NCI-H748 (cell line): ENCODE data around the gene BCL2L15.

Experiments used
- DNase-seq: peaks from one replicate; lab custom pipeline; 2025; ENCODE audit not compliant: unreplicated experiment; lab: John Stamatoyannopoulos, UW

Gene BCL2L15

DNA sequence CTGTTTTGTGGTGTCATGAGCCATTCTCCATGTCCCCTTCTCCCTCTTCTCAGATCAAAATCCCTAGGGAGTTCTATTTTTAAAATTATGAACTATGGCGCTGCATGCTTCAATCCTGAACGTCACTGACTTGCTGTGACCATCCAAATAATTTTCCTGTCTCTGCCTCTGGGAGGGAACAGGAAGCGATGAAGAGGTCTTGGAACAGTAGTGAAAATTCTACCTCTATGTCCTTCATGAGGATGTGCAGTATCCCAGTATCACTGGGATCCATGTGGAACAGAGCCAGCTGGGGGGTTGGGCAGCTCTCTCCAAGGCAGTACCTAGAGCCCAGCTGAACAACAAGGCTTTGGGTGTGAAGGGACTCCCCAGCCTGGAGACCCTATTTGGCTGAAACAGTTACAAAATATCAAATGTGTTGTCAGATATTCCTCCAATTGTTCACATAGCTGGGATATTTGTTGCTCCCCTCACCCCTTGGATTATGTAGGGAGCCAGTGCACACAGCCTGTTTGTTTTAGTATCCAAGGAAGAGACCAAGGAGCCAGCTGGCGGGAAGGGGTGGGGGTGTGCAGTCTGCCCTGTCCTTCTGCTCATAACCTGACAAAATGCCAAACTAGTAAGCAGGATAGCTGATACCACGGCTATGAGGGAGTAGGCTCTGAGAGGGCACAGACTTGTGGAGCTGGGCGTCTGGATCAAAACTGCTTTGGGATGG, 25.4 kb upstream of the BCL2L15 start:
- no peak for DNase-seq

DNA sequence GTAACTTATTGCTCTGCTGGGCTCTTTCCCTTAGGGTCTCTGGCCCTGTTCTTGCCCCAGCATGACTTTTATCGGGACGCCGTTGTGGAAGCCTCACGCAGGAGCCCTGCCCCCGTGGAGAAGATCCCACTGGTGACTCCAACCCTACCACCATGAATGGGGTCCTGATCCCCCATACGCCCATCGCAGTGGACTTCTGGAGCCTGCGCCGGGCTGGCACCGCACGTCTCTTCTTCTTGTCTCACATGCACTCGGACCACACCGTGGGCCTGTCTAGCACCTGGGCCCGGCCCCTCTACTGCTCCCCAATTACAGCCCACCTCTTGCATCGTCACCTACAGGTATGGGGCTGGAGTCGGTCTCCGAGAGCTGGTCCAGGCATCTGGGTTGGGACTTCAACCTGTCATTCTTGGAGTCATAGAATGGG, 18.1 kb upstream of the BCL2L15 start:
- peak; percentile 71 for DNase-seq

DNA sequence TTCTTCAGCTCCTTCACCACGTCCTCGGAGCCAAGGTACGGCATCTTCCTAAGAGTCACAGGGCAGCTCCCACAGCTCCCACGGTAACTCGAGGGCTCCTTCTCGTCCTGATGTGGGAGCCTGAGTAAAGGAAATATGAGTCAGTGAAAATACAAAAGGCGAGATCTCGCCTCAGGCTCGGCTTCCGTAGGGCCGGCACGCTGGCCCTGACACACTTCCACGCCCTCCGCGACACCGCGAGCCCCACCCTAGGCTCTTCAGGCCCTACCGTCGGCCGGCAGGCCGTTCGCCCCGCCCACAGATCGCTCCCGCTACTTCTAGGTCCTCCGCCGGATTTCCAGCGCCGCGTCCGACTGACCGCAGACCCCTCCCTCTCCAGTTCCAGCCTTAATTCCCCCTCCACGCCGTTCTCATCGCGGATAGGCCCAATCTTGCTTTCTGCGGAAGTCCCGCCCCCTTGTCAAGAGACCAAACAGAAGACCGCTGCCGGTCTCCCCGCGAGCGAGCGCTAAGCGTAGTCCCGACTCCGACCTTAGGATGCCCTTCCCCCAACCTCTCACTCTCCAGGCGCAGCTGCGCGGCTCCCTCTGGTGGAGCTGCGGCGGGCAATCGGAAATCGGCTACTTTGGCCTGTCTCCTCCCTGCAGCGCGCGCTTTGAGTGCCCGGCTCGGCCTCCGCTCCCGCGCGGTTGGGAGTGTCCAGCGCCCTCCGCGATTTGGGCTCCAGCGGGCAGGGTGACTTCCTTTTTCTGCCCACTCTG, 17.5 kb upstream of the BCL2L15 start, which contains the start of the genes AP4B1 and DCLRE1B:
Gene AP4B1 (minus strand): TSS at position 126 of the 761 bp plus-strand sequence. CDS start 82 bp downstream, at position 44.
Gene DCLRE1B (plus strand): TSS at position 653 of the 761 bp plus-strand sequence. CDS start 261 bp downstream, outside the sequence.
- peak; percentile 100 for DNase-seq

DNA sequence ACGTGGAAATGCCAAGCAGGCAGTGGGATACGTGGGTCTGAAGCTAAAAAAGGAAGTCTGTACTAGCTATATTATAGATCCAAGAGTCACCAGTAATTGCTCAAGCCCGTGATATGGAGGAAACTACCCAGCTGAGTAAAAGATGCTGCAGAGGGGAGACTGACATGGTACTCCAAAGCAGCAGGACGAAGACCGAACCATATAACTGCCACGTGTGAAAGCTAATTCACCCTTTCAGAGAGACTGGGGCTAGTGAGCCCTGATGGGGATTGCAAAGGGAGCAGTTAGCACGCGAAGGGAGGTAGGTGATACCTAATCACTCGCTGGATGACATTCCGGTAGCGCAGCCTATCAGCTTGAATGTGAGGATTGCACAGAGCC, 16.9 kb upstream of the BCL2L15 start:
- DNase-seq, result peak; percentile 83

DNA sequence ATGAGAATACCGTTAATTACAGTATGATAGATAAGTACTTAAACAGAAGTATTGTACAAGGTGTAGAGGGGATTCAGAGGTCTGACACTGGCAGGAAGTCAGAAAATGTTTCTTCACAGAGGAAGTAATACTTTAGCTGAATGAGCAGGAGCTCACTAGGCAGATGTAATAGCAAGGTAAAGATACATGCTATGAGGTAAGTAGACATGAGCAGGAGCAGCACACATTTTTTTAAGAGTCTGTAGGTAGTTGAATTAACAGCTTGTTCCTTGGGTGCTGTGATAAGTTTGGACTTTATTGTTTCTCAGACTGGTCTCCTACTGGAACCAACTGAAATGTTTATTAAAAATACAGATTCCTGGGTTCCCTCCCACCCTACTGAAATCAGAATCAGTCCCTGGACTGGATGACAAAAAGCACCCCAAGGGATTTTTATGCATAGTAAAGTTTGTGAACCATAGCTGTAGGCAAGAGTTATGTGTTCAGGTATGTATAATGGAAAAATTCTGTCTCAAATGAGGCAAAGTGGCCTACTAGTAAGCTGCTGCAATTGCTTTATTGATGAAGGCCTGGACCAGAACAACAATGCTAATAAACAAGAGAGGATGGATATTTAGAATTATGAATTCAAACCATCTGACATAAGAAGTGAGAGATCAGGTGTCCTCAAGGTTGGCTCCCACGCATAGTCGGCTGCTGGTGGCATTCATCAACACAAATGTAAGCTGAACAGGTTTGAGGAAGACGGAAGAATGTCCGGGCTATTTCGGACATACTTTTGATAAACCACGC, 16.3 kb upstream of the BCL2L15 start:
- no peak for DNase-seq

DNA sequence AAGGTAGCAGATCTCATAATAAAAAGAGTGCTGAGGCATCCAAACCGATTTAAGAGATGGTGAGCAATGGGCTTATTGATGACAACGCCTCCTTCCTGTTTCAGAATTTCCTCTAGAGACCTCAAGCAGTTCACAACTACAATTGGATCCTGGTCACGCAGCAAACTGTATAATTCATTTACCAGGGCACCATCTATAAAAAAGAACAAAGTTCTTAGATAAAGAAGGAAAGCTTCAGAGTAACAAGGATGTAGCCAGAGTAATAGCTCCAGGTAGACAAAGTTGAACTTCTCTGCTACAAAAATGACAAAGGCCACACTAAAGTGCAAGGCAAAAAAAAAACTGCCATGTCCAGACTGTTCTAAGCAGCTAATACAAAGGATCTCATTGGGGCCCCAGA, 13.8 kb upstream of the BCL2L15 start:
- DNase-seq, result no peak

DNA sequence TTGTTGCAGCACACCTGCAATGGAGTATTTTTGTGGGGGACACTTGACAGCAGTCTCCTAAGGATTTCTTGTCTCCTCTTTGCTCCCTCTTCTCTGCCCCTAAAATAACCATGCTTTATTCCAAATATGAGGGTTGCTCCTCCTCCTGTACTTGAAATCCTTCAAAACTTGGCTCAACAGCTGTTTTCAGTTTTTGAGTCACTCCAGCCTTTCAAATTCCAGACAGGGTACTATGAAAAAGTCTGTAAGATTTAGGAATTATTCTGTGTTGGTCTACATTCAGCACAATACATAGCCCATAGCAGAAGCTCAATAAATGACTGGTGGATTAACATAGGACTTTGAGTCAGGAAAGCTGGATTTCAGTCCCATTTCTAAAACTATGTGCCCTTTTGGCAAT, 11.7 kb upstream of the BCL2L15 start:
- DNase-seq, result no peak

DNA sequence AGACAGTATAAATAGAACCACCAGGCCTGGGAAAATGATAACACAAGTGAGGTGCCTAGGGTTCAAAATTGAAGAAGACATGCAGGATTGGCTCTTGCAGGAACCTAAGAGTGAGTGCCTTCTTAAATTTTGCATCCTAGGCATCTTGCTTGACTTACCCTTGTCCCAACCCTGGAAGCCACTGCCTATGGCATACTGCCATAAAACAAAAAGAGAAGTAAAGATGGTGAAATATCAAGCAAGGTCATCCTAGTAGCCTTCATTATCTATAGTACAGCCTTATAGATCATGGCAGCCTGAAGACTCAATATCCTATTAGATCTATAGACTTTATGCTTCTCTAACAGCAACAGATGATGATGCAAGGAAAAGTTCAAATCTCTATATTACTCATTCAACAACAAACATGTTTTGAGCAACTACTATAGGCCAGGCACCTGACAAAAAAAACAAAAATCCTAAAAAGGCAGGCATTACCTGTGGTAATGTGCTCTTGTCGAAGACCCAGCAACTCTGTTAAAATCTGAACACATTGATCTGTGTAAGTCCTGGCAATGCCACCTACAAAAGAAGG, 10.9 kb upstream of the BCL2L15 start:
- DNase-seq, result no peak

DNA sequence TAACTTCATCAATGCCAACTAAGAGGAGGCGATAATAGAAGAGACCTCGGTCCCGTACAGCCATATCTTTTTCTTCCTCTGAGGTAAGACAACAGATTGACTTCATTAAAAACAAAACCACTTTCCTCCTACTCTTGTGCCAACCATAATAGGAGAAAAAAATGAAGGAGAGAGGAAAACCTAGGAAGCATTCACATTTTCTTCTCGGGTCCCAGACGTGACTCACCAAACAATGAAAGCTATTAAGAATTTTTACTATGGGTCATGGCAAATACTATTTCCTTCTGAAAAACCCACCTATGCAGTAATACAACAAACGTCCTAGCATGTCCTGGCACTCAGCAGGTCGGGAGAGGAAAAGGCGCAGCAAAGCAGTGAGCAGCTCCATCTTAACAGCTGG, 8.6 kb upstream of the BCL2L15 start:
- no peak for DNase-seq

DNA sequence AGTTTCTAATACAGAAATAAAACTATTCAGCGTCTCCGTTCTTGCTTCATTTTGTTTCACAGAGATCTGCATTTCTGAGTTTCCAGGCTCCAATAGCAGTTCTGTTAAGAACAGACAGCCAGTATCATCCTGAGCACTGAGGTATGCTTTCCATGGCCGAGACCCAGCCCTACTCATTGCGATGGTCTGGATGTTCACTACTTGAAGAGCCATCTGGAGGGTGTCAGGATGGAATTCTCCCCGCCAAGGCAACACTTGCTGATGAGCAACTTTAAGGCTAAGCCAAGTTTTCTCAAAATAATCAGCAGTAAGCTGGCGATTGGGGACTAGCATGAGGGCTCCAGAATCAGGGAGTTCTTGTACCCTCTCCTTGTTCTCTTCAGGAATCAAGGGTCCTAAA, 7.7 kb upstream of the BCL2L15 start:
- no peak for DNase-seq

DNA sequence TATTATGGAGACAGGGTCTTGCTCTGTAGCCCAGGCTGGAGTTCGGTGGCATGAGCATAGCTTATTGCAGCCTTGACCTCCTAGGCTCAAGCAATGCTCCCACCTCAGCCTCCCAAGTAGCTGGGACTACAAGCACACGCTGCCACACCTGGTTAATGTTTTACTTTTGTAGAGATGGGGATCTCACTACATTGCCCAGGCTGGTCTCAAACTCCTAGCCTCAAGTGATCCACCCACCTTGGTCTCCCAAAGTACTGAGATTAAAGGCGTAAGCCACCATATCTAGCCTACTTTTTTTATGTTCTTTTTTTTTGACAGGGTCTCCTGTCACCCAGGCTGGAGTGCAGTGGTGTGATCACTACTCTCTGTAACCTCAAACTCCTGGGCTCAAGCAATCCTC, 5.9 kb upstream of the BCL2L15 start:
- DNase-seq, result no peak

DNA sequence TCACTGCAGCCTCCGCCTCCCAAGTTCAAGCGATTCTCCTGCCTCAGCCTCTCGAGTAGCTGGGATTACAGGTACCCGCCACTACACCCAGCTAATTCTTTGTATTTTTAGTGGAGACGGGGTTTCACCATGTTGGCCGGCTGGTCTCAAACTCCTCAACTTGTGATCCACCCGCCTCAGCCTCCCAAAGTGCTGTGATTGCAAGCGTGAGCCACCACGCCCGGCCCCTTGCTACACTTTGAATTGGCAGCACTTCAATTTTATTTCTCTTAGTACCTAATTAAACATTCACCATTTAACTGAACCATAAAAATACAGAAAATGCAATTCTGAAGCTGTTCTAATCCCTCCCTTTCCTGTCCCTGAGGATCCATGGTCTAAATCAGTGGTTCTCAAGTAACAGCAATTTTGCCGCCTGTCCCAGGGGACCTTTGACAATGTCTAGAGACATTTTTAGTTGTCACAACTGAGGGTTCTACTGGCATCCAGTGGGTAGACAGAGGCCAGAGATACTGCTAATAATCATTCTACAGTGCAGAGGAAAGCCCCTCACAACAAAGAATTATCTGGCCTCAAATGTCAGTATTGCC, 4.3 kb upstream of the BCL2L15 start:
- no peak for DNase-seq

DNA sequence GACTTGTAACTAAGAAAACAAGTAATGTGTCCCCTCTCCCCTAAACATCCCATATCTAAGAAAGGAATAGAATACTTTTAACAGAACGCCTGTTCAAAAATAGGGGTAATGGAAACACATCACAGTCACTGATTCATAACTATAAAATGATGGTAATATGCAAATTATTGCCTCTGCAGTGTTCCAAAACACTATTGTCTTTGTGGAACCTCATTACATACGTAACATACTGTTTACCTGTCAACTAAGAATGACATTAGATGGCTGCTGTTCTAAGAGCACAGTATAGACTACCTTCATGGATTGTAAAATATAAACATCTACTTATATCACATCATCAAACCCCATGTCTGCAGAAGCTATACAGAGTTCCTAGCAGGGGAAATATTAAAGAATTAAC, 3.4 kb upstream of the BCL2L15 start:
- DNase-seq, result no peak

DNA sequence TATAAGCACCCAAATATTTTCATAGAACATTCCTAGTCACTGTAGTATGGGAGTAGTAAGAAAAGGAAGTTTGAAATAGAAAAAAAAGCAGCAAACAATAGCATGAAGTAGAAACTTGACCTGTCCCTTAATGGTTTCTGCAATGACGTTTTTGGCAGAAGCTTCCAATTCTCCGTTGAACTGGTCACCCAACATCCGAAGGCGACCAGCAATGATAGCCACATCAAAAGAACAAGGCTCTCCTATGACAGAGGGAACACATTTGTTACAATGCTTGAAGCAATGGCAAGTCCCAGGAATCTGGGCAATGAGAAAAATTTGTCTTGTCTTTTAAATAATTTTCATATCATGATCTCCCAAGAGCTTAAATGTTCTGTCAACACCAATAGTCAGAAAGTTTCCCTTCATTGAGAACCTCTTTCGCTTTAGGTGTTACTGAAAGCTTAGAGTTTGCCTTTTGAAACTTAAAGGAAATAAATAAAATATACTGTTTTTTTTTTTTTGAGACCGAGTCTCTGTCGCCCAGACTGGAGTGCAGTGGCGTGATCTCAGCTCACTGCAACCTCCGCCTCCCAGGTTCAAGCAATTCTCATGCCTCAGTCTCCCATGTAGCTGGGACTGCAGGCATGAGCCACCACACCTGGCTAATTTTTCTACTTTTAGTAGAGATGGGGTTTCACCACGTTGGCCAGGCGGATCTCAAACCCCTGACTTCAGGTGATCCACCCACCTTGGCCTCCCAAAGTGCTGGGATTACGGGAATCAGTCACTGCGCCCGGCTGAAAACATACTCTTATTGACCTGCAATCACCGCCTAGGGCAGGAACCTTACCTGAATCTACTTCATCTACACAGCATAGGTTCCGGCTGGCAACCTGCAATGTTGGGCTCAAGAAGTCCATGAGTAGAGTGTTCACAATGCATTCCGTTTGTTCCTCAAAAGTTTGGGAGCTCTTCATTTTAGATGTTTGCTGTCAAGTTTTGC, 672 bp downstream of the BCL2L15 start:
- DNase-seq, result no peak

DNA sequence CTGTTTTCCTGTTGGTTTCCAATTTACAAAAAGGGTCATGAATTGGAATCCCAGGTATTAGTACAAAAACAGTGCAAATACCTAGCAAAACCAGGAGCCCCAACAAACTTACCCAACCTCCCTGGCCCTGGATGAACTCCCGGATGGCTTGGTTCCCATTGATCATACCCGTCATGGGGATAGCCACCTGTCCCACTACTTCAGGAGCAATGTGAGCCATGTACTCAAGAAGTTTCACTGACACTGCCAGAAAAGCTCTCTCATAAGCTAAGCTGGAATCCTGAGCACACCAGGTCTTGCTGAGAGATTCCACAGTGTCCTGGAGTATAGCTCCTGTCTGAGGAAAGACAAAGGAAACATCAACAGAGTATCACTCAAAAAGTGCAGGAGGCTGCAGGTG, 5.7 kb downstream of the BCL2L15 start:
- no peak for DNase-seq

DNA sequence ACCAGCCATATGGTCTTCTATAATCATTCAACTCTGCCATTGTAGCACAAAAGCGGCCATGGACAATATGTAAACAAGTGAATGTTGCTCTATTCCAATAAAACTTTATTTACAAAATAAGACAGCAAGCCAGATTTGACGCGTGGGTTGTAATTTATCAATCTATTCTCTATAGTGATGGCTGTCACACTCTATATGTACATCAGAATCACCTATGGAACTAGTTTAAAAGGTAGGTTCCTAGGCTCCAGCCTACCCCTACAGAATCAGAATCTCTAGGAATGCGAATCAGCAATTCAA, 7.7 kb downstream of the BCL2L15 start:
- no peak for DNase-seq

DNA sequence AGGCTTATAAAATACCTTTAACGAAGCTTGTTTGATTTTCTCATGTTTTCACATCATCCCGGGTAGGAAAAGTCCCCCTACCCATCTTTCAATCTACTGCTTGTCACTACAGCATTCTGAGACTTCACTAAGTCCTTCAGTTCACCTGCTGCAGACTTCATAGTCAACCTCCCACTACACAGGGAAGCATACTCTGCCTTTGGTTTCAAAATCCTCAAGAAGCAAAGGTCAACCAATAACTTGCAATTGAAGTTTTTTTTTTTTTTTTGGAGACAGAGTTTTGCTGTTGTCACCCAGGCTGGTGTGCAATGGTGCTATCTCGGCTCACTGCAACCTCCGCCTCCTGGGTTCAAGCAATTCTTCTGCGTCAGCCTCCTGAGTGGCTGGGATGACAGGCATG, 11.2 kb downstream of the BCL2L15 start:
- DNase-seq, result no peak

DNA sequence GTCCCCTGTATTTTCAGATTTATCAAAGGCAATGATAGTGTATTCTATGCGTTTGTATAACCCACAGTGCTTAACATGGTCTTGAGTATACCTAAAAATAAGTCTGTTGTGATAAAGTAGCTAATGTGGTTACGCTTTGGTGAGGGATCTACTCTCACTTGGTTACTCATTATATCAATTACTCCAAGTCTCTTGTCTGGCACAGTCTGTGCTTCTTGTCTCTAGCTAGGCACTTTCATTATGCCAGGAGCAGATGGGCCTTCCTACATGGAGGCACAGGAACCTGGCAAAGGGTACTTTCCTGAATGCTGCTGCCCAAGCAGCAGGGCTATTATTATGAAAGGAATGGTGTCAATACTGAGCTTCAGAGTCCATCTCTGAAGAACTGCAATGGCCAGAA, 11.7 kb downstream of the BCL2L15 start:
- DNase-seq, result no peak

DNA sequence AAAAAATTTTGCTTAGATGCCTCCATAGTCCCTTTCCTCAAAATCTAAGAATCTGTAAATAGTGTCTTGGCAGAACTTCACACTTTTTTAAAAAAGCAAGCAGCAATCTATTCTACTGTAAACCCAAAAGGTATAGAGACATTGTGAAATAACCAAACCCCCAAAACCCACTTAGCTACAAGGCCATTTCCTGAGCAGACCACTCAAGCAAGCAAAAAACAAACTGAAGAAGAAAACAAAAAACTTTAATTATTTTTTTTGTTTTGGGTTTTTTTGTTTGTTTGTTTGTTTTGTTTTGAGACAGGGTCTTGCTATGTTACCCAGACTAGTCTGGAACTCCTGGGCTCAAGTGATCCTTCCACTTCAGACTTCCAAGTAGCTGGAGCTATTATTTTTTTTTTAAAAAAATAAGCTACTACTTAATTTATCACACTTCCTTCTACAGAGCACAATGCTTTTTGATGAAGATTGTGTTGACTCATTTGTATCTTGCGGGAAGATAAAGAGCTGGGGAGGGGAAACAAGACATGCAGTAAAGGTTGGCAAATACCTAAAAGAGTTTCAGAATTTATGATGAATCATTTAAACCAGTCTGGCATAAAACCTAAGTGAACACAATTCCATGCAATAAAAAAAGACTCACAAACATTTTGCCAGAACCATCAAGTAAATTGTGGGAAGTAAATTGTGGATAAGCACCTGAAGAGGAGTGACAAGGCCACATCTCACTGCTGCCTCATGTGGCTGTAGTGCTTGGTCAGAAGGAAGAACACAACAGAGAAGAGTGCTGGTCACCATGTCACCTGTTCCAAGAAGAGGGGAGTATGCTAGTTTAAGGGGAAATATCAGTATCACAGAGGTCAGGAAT, 13.1 kb downstream of the BCL2L15 start:
- DNase-seq, result peak; percentile 7
